Thyroid gland (tissue), 4 donors: ENCODE results near the gene JAKMIP2.

Experiments used
- POLR2A ChIP-seq, 2 donors: fragments of 450-650 bp; IDR thresholded peaks; one replicate each; pipeline ENCODE4 v1.6.1; 2017; ENCODE audit warnings: antibody characterized with exemption in 2 of 2, mild to moderate bottlenecking in 2 of 2, moderate library complexity in 1 of 2
- TF ChIP-seq, protein P1 (sequence below), 6 experiments: fragments of 200-600 bp in 3 of 6; fragments of 450-650 bp in 3 of 6; sonication (generic) in 3 of 6; IDR thresholded peaks; one replicate each; pipeline ENCODE4 v1.5.1; 2016 to 2019; ENCODE audit warnings: antibody characterized with exemption in 6 of 6, mild to moderate bottlenecking in 2 of 6, inconsistent platforms in 1 of 6, moderate library complexity in 1 of 6

- TF ChIP-seq POLR2A (IDR thresholded peaks at IDR 0.05), result no peak
- TF ChIP-seq, protein P1, sequence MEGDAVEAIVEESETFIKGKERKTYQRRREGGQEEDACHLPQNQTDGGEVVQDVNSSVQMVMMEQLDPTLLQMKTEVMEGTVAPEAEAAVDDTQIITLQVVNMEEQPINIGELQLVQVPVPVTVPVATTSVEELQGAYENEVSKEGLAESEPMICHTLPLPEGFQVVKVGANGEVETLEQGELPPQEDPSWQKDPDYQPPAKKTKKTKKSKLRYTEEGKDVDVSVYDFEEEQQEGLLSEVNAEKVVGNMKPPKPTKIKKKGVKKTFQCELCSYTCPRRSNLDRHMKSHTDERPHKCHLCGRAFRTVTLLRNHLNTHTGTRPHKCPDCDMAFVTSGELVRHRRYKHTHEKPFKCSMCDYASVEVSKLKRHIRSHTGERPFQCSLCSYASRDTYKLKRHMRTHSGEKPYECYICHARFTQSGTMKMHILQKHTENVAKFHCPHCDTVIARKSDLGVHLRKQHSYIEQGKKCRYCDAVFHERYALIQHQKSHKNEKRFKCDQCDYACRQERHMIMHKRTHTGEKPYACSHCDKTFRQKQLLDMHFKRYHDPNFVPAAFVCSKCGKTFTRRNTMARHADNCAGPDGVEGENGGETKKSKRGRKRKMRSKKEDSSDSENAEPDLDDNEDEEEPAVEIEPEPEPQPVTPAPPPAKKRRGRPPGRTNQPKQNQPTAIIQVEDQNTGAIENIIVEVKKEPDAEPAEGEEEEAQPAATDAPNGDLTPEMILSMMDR (IDR thresholded peaks at IDR 0.05), result no peak
These were observed 18.9 kb upstream of the JAKMIP2 start for GRCh38 chr5:147801461-147801860.
